PC-3 (cell line): ENCODE measurements around the gene ADAMTSL2. TPM values are rescaled to one million over a fixed set of nuclear protein-coding genes. Genes with fewer than 3 reads are reported as not detected.

ENCODE experiments used
- ATAC-seq: fragments of 200-7000 bp; cut with Tn5 transposase; 2 replicates; pipeline ENCODE4 v1.9.1; 2020; ENCODE audit warnings: mild to moderate bottlenecking, moderate library complexity
- BruUV-seq: library from RNA; stranded (reverse); fragments of 400-500 nt; replicated peaks from 2 replicates; lab custom pipeline; 2021; lab: Mats Ljungman, UMichigan
- CTCF ChIA-PET: fragments of 300-600 bp; sonication (Branson Sonifier 250); formaldehyde crosslinking; loops from one replicate; lab custom pipeline; 2022; ENCODE audit warnings: antibody characterized with exemption; lab: Charles Lee
- POLR2A ChIA-PET: fragments of 300-600 bp; sonication (Branson Sonifier 250); formaldehyde crosslinking; loops from one replicate; lab custom pipeline; 2022; ENCODE audit warnings: antibody characterized with exemption; ENCODE audit not compliant: unreplicated experiment; lab: Charles Lee
- DNase-seq: peaks from one replicate; pipeline ENCODE4 v3.0.0-alpha.2; 2015
- H2AFZ ChIP-seq: fragments of 300-600 bp; sonication (generic); 2 replicates; pipeline ENCODE4 v1.6.0; 2016; ENCODE audit warnings: antibody characterized with exemption, low read length
- H3F3A ChIP-seq: fragments of 300-600 bp; sonication (generic); one replicate; pipeline ENCODE4 v1.6.0; 2017; ENCODE audit warnings: antibody characterized with exemption, low read length, control low read depth, mild to moderate bottlenecking; ENCODE audit not compliant: unreplicated experiment
- H3K27ac ChIP-seq: fragments of 300-600 bp; sonication (generic); 2 replicates; pipeline ENCODE4 v1.5.1; 2016; ENCODE audit warnings: mild to moderate bottlenecking, low read length
- H3K27me3 ChIP-seq: fragments of 300-600 bp; sonication (generic); 2 replicates; pipeline ENCODE4 v1.6.1; 2016; ENCODE audit warnings: low read length, mixed read lengths
- H3K36me3 ChIP-seq: fragments of 300-600 bp; sonication (generic); 2 replicates; pipeline ENCODE4 v1.6.1; 2016; ENCODE audit warnings: low read depth, mixed run types, low read length, mixed read lengths
- H3K4me1 ChIP-seq: fragments of 300-600 bp; sonication (generic); 2 replicates; pipeline ENCODE4 v1.5.1; 2016; ENCODE audit warnings: low read length; ENCODE audit not compliant: insufficient read depth
- H3K4me2 ChIP-seq: fragments of 300-600 bp; sonication (generic); 2 replicates; pipeline ENCODE4 v1.6.0; 2016; ENCODE audit warnings: low read length
- H3K4me3 ChIP-seq: fragments of 300-600 bp; sonication (generic); 2 replicates; pipeline ENCODE4 v1.5.1; 2016; ENCODE audit warnings: mild to moderate bottlenecking, low read length, mixed read lengths
- H3K79me2 ChIP-seq: fragments of 300-600 bp; sonication (generic); 2 replicates; pipeline ENCODE4 v1.6.1; 2017; ENCODE audit warnings: low read length, mixed read lengths
- H3K9ac ChIP-seq: fragments of 300-600 bp; sonication (generic); 2 replicates; pipeline ENCODE4 v1.6.0; 2016; ENCODE audit warnings: mild to moderate bottlenecking, low read length
- H3K9me2 ChIP-seq: fragments of 300-600 bp; sonication (generic); replicated peaks from 2 replicates; pipeline ENCODE4 v1.6.1; 2016; ENCODE audit warnings: mixed run types, low read length, mixed read lengths
- H3K9me3 ChIP-seq: fragments of 300-600 bp; sonication (generic); 2 replicates; pipeline ENCODE4 v1.6.1; 2016; ENCODE audit warnings: low read length, mixed read lengths
- H4K20me1 ChIP-seq: fragments of 300-600 bp; sonication (generic); 2 replicates; pipeline ENCODE4 v1.6.1; 2016; ENCODE audit warnings: low read length, mixed read lengths
- CTCF ChIP-seq: fragments of 300-600 bp; sonication (generic); conservative IDR thresholded peaks from 2 replicates; pipeline ENCODE4 v1.5.1; 2017; ENCODE audit warnings: antibody characterized with exemption, low read depth, mild to moderate bottlenecking, low read length
- EZH2 ChIP-seq: fragments of 300-600 bp; sonication (generic); IDR thresholded peaks from one replicate; pipeline ENCODE4 v1.6.1; 2017; ENCODE audit warnings: antibody characterized with exemption, mild to moderate bottlenecking, low read length; ENCODE audit not compliant: unreplicated experiment
- EZH2phosphoT487 ChIP-seq: fragments of 300-600 bp; sonication (generic); IDR thresholded peaks from 2 replicates; pipeline ENCODE4 v1.6.1; 2018; ENCODE audit warnings: mild to moderate bottlenecking, antibody characterized with exemption, low read length, borderline replicate concordance
- intact Hi-C: fragments of 100-400 bp; cut with micrococcal nuclease; formaldehyde crosslinking; loops from 2 replicates; pipeline ENCODE4 v1.9.0; 2023
- total RNA-seq: library from RNA; depleted of rRNA; stranded (reverse); fragments of >200 nt; gene quantifications from 2 replicates; pipeline ENCODE4 v1.2.3, GENCODE V29; 2014

The ADAMTSL2 gene
- total RNA-seq, 1 experiment from 2014 or later, result not detected

GRCh38 chr9:133516256-133516960, 18.1 kb upstream of the ADAMTSL2 start:
- no peaks in the 10 kb centered on the region for H3K4me1 ChIP-seq
- BruUV-seq, result no TSS peak
- POLR2A ChIA-PET, result no interaction called here

GRCh38 chr9:133516961-133517350, 17.5 kb upstream of the ADAMTSL2 start:
- CTCF ChIA-PET, result no interaction called here
- Histone ChIP-seq H3K9ac (no peak overlapping the region), H3K27me3 (no peaks in the 10 kb centered on the region), H4K20me1 (no peaks in the 10 kb centered on the region), H3K36me3 (no peaks in the 10 kb centered on the region), H3F3A (no peaks in the 10 kb centered on the region), H3K4me1 (no peaks in the 10 kb centered on the region), H3K9me2 (no peaks in the 10 kb centered on the region), H3K9me3 (no peaks in the 10 kb centered on the region), H3K27ac (no peak overlapping the region), H3K4me3 (no peak overlapping the region), H3K4me2 (no peak overlapping the region), H3K79me2 (no peaks in the 10 kb centered on the region), H2AFZ (no peak overlapping the region)
- TF ChIP-seq CTCF, result no peak
- no peak for TF ChIP-seq EZH2phosphoT487
- no peak for TF ChIP-seq EZH2
- ATAC-seq (no peak), DNase-seq (no peak)
- POLR2A ChIA-PET, result no interaction called here
- no TSS peak for BruUV-seq
- intact Hi-C loops, result no loop called here

More at GRCh38 chr9:133516256-133516960, 18.1 kb upstream of the ADAMTSL2 start:
- no peaks in the 10 kb centered on the region for H3K27me3 ChIP-seq
- CTCF ChIA-PET, result no interaction called here
- TF ChIP-seq EZH2phosphoT487 (no peak), CTCF (no peak), EZH2 (no peak)
- intact Hi-C loops, result no loop called here
- H3K9me3 ChIP-seq, result no peaks in the 10 kb centered on the region
- ATAC-seq (no peak), DNase-seq (no peak)
- no peak overlapping the region for H3K9ac ChIP-seq
- no peak overlapping the region for H3K4me2 ChIP-seq
- H3F3A ChIP-seq, result no peaks in the 10 kb centered on the region
- H3K4me3 ChIP-seq, result no peak overlapping the region
- no peaks in the 10 kb centered on the region for H4K20me1 ChIP-seq
- no peak overlapping the region for H2AFZ ChIP-seq
- no peak overlapping the region for H3K27ac ChIP-seq
- H3K36me3 ChIP-seq, result no peaks in the 10 kb centered on the region
- no peaks in the 10 kb centered on the region for H3K79me2 ChIP-seq
- no peaks in the 10 kb centered on the region for H3K9me2 ChIP-seq

GRCh38 chr9:133517711-133518110, 16.8 kb upstream of the ADAMTSL2 start:
- no peaks in the 10 kb centered on the region for H3K9me3 ChIP-seq
- intact Hi-C loops, result no loop called here
- no peaks in the 10 kb centered on the region for H3K79me2 ChIP-seq
- no peaks in the 10 kb centered on the region for H3F3A ChIP-seq
- CTCF ChIA-PET, result no interaction called here
- H3K4me3 ChIP-seq, result no peak overlapping the region
- BruUV-seq, result no TSS peak
- no peaks in the 10 kb centered on the region for H3K9me2 ChIP-seq
- H3K27ac ChIP-seq, result no peak overlapping the region
- no peak for TF ChIP-seq EZH2phosphoT487
- no peak for TF ChIP-seq EZH2
- TF ChIP-seq CTCF, result no peak
- H3K27me3 ChIP-seq, result no peaks in the 10 kb centered on the region
- no peaks in the 10 kb centered on the region for H3K4me1 ChIP-seq
- ATAC-seq, result no peak
- H4K20me1 ChIP-seq, result no peaks in the 10 kb centered on the region
- H3K9ac ChIP-seq, result no peak overlapping the region
- H2AFZ ChIP-seq, result no peak overlapping the region
- no peak overlapping the region for H3K4me2 ChIP-seq
- DNase-seq, result no peak
- H3K36me3 ChIP-seq, result no peaks in the 10 kb centered on the region
- POLR2A ChIA-PET, result no interaction called here
